Neural progenitor cell (in vitro differentiated cells): Measurements from ENCODE around the gene AGBL4. TPM values are rescaled to one million over a fixed set of nuclear protein-coding genes. Genes with fewer than 3 reads are reported as not detected.

ENCODE experiments used
- DNase-seq: peaks from one replicate; pipeline ENCODE4 v3.0.0-alpha.2; 2016; ENCODE audit warnings: low spot score
- H2AFZ ChIP-seq: fragments of 200-600 bp; sonication (generic); replicated peaks from 2 replicates; pipeline ENCODE4 v1.6.1; 2016; ENCODE audit warnings: antibody characterized with exemption
- H3F3A ChIP-seq: fragments of 200-600 bp; sonication (generic); 2 replicates; pipeline ENCODE4 v1.6.1; 2016; ENCODE audit warnings: antibody characterized with exemption, low read depth
- H3K27ac ChIP-seq: fragments of 200-600 bp; sonication (generic); 2 replicates; pipeline ENCODE4 v1.5.1; 2016; ENCODE audit warnings: mild to moderate bottlenecking
- H3K27me3 ChIP-seq: fragments of 200-600 bp; sonication (generic); 2 replicates; pipeline ENCODE4 v1.6.1; 2016; ENCODE audit warnings: mild to moderate bottlenecking, moderate library complexity
- H3K36me3 ChIP-seq: fragments of 200-600 bp; sonication (generic); 2 replicates; pipeline ENCODE4 v1.5.1; 2016
- H3K4me1 ChIP-seq: fragments of 200-600 bp; sonication (generic); 2 replicates; pipeline ENCODE4 v1.6.1; 2016; ENCODE audit warnings: mixed run types
- H3K4me2 ChIP-seq: fragments of 200-600 bp; sonication (generic); 2 replicates; pipeline ENCODE4 v1.6.1; 2016
- H3K4me3 ChIP-seq: fragments of 200-600 bp; sonication (generic); 2 replicates; pipeline ENCODE4 v1.5.1; 2016
- H3K79me2 ChIP-seq: fragments of 200-600 bp; sonication (generic); 2 replicates; pipeline ENCODE4 v1.6.1; 2016; ENCODE audit warnings: low read depth
- H3K9ac ChIP-seq: fragments of 200-600 bp; sonication (generic); 2 replicates; pipeline ENCODE4 v1.6.1; 2016
- H3K9me3 ChIP-seq: fragments of 200-600 bp; sonication (generic); 2 replicates; pipeline ENCODE4 v1.5.1; 2016; ENCODE audit warnings: low read depth
- H4K20me1 ChIP-seq: fragments of 200-600 bp; sonication (generic); 2 replicates; pipeline ENCODE4 v1.6.1; 2016; ENCODE audit warnings: low read depth
- H3K27ac Mint-ChIP-seq: 3 replicates; pipeline ENCODE4 v1.8.0; 2021; ENCODE audit warnings: mixed read lengths
- H3K27me3 Mint-ChIP-seq: 2 replicates; pipeline ENCODE4 v1.8.0; 2022; ENCODE audit warnings: low read depth, mild to moderate bottlenecking, inconsistent platforms, moderate library complexity, mixed read lengths; ENCODE audit not compliant: insufficient read depth
- H3K36me3 Mint-ChIP-seq: 3 replicates; pipeline ENCODE4 v1.8.0; 2021; ENCODE audit warnings: mixed read lengths
- H3K4me1 Mint-ChIP-seq: 3 replicates; pipeline ENCODE4 v1.8.0; 2021; ENCODE audit warnings: mixed read lengths
- H3K4me3 Mint-ChIP-seq: 3 replicates; pipeline ENCODE4 v1.8.0; 2021; ENCODE audit warnings: mild to moderate bottlenecking, moderate library complexity, mixed read lengths
- H3K9me3 Mint-ChIP-seq: 3 replicates; pipeline ENCODE4 v1.8.0; 2020; ENCODE audit warnings: mixed read lengths
- EZH2 ChIP-seq: fragments of 200-600 bp; sonication (generic); IDR thresholded peaks from 2 replicates; pipeline ENCODE4 v1.6.1; 2017; ENCODE audit warnings: antibody characterized with exemption, mild to moderate bottlenecking, moderate library complexity
- EZH2phosphoT487 ChIP-seq: fragments of 200-600 bp; sonication (generic); IDR thresholded peaks from 2 replicates; pipeline ENCODE4 v1.6.1; 2017; ENCODE audit warnings: antibody characterized with exemption
- total RNA-seq: library from RNA; depleted of rRNA; stranded (reverse); fragments of >200 nt; gene quantifications from 2 replicates; pipeline ENCODE4 v1.2.3, GENCODE V29; 2015; ENCODE audit warnings: low replicate concordance
- TF ChIP-seq, protein P1 (sequence below): fragments of 200-600 bp; sonication (generic); IDR thresholded peaks from 2 replicates; pipeline ENCODE4 v1.5.1; 2017; ENCODE audit warnings: antibody characterized with exemption, mild to moderate bottlenecking

AGBL4 gene
- total RNA-seq, 1 donor from 2014 or later, result 1.5 TPM

DNA sequence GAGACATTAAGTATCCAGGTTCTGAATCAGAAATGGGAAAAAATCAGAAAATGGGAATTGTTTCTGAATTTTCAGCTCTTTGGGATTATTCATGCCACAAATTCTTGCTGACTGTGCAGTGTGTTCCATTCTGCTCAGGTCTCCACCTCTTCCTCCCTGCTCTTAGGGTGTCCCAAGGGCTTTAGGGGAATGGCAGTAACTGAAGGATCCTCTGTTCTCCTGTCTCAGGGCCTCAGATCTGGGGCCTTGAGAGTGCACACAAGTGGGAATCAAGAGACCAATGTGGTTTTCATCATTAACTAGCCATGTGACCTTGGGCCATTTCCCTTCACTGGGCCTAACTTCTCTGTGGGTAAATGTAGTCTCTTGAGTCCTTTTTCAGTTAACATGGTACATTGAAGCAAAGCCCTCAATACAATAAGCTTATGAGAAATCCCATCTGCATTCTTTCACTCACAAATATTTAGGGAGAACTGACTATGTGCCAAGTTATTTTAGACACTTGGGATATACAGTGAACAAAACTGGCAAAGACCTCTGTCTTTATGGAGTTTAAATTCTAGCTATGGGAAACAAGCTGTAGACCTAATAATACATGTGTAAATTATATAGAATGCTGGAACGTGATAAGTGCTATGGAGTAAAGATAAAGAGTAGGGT lies 1476.1 kb downstream of the AGBL4 start:
- H3K27ac Mint-ChIP-seq, result no peak overlapping the region
- Histone ChIP-seq H3F3A (no peaks in the 10 kb centered on the region), H3K36me3 (no peaks in the 10 kb centered on the region), H3K9ac (no peak overlapping the region), H3K9me3 (no peaks in the 10 kb centered on the region), H3K27ac (no peak overlapping the region), H2AFZ (no peak overlapping the region), H3K27me3 (no peaks in the 10 kb centered on the region), H3K4me2 (no peak overlapping the region), H3K4me1 (no peaks in the 10 kb centered on the region), H3K4me3 (no peak overlapping the region), H3K79me2 (no peaks in the 10 kb centered on the region), H4K20me1 (no peaks in the 10 kb centered on the region)
- no peak for DNase-seq
- no peaks in the 10 kb centered on the region for H3K4me1 Mint-ChIP-seq
- no peaks in the 10 kb centered on the region for H3K9me3 Mint-ChIP-seq
- no peaks in the 10 kb centered on the region for H3K36me3 Mint-ChIP-seq
- TF ChIP-seq EZH2 (no peak), EZH2phosphoT487 (no peak)
- TF ChIP-seq, protein P1, sequence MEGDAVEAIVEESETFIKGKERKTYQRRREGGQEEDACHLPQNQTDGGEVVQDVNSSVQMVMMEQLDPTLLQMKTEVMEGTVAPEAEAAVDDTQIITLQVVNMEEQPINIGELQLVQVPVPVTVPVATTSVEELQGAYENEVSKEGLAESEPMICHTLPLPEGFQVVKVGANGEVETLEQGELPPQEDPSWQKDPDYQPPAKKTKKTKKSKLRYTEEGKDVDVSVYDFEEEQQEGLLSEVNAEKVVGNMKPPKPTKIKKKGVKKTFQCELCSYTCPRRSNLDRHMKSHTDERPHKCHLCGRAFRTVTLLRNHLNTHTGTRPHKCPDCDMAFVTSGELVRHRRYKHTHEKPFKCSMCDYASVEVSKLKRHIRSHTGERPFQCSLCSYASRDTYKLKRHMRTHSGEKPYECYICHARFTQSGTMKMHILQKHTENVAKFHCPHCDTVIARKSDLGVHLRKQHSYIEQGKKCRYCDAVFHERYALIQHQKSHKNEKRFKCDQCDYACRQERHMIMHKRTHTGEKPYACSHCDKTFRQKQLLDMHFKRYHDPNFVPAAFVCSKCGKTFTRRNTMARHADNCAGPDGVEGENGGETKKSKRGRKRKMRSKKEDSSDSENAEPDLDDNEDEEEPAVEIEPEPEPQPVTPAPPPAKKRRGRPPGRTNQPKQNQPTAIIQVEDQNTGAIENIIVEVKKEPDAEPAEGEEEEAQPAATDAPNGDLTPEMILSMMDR, result no peak
- no peak overlapping the region for H3K4me3 Mint-ChIP-seq
- H3K27me3 Mint-ChIP-seq, result peaks cover 2% of the 10 kb centered on the region

DNA sequence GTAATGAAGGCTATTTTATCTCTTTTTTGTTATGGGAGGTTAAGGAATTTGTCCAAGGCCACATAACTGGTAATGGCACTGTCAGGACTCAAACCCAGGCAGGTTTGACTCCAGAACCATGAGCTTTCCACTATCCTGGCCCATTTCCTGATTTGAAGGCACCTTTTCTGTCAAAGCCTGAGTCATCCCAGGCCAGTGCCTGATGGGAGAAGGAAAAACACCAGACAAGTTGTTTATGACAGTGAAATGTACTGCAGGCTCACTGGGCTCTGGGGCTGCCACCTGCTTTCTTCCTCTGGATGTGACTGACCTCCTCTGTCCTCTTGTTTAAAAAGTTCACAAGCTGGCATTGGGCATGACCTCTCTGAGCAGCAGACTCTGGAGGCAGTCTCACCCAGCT lies 1479.9 kb downstream of the AGBL4 start:
- Histone ChIP-seq H3K4me3 (no peak overlapping the region), H3K36me3 (no peaks in the 10 kb centered on the region), H3K9me3 (no peaks in the 10 kb centered on the region), H3K4me1 (no peaks in the 10 kb centered on the region), H2AFZ (no peak overlapping the region), H4K20me1 (no peaks in the 10 kb centered on the region), H3K27me3 (no peaks in the 10 kb centered on the region), H3K4me2 (no peak overlapping the region), H3K79me2 (no peaks in the 10 kb centered on the region), H3F3A (no peaks in the 10 kb centered on the region), H3K27ac (no peak overlapping the region), H3K9ac (no peak overlapping the region)
- H3K4me1 Mint-ChIP-seq, result no peaks in the 10 kb centered on the region
- H3K27me3 Mint-ChIP-seq, result peaks cover 5% of the 10 kb centered on the region
- TF ChIP-seq, protein P1, result no peak
- TF ChIP-seq EZH2 (no peak), EZH2phosphoT487 (no peak)
- DNase-seq, result no peak
- H3K9me3 Mint-ChIP-seq, result no peaks in the 10 kb centered on the region
- H3K27ac Mint-ChIP-seq, result no peak overlapping the region
- no peak overlapping the region for H3K4me3 Mint-ChIP-seq
- H3K36me3 Mint-ChIP-seq, result no peaks in the 10 kb centered on the region

DNA sequence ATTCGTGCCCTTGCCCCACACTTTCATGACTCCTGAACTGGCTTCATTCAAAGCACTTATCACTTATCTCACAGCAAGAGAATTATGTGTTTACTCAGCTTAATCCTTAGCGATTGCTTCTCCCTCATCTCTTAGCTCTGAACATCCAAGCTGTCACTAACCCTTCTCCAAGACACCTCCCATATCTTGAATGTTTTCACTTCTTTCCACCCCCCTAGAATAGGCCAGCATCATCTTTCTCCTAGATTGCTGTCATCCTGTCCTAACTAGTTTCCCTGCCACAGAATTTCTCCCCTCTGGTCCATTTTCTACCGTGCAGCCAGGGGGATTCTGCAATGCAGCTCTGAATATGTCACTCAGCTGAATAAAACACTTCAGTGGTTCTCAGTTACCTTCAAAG lies 1483.2 kb downstream of the AGBL4 start:
- Histone ChIP-seq H4K20me1 (no peaks in the 10 kb centered on the region), H3K9me3 (no peaks in the 10 kb centered on the region), H3K27ac (no peak overlapping the region), H3K27me3 (no peaks in the 10 kb centered on the region), H3K79me2 (no peaks in the 10 kb centered on the region), H3K4me3 (no peak overlapping the region), H3K4me1 (no peaks in the 10 kb centered on the region), H3K36me3 (no peaks in the 10 kb centered on the region), H3F3A (no peaks in the 10 kb centered on the region), H2AFZ (no peak overlapping the region), H3K9ac (no peak overlapping the region), H3K4me2 (no peak overlapping the region)
- Mint-ChIP-seq H3K4me3 (no peak overlapping the region), H3K9me3 (no peaks in the 10 kb centered on the region), H3K4me1 (no peaks in the 10 kb centered on the region), H3K27me3 (peaks cover 7% of the 10 kb centered on the region), H3K27ac (no peak overlapping the region), H3K36me3 (no peaks in the 10 kb centered on the region)
- DNase-seq, result no peak
- TF ChIP-seq, protein P1, result no peak
- TF ChIP-seq EZH2phosphoT487 (no peak), EZH2 (no peak)
